Measurements from ENCODE around the gene PTPRM. TPM values are rescaled to one million over a fixed set of nuclear protein-coding genes. Genes with fewer than 3 reads are reported as not detected.

PTPRM gene
- total RNA-seq, 1 donor, result 64.2 TPM

DNA sequence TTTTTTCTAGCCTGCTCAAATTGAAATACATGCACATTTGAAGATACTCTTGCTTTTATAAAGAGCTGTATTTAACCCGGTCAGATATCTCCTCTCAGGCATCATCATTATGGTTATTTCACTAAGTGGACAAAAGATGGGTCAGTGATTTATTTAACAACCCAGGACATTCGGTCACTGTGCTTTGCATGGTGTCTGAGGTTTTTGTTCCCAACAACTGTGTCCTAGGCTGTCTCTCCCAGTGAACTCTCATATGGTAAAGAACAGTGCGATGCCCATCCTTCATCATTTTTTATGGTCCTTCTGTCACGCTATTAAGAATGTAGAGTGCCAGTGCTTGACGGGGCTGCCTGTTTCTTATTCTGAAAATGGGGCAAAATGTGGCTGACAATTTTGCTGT, 372.4 kb downstream of the PTPRM start:
- DNase-seq (ENCODE audit: low read depth), result no peak
- TF ChIP-seq, protein P1, sequence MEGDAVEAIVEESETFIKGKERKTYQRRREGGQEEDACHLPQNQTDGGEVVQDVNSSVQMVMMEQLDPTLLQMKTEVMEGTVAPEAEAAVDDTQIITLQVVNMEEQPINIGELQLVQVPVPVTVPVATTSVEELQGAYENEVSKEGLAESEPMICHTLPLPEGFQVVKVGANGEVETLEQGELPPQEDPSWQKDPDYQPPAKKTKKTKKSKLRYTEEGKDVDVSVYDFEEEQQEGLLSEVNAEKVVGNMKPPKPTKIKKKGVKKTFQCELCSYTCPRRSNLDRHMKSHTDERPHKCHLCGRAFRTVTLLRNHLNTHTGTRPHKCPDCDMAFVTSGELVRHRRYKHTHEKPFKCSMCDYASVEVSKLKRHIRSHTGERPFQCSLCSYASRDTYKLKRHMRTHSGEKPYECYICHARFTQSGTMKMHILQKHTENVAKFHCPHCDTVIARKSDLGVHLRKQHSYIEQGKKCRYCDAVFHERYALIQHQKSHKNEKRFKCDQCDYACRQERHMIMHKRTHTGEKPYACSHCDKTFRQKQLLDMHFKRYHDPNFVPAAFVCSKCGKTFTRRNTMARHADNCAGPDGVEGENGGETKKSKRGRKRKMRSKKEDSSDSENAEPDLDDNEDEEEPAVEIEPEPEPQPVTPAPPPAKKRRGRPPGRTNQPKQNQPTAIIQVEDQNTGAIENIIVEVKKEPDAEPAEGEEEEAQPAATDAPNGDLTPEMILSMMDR (IDR thresholded peaks at IDR 0.05; ENCODE audit: insufficient read depth, low read length), result no peak
- H3K4me3 ChIP-seq (ENCODE audit: low read depth, low read length), result no peak overlapping the region

DNA sequence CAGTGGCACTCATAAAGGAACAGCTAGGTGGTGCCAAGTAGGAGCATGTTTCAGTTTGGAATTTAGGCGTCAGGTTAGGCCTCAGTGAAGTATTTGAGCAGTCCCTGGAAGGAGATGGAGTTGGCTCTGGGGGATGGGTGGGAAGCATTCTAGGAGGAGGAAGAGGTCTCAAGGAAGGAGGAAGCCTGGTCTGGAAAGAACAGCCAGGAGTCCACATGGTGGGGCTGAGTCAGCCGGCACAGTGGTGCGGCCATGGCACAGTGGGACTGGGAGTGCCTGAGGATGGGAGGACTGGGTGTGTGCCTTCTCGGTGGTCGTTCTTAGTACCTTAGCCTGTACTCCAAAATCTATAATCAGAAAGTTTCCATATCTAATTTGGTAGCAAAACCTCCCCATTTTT, 373.3 kb downstream of the PTPRM start:
- TF ChIP-seq, protein P1 (IDR thresholded peaks at IDR 0.05; ENCODE audit: insufficient read depth, low read length), result no peak
- no peak for DNase-seq (ENCODE audit: low read depth)
- no peak overlapping the region for H3K4me3 ChIP-seq (ENCODE audit: low read depth, low read length)

DNA sequence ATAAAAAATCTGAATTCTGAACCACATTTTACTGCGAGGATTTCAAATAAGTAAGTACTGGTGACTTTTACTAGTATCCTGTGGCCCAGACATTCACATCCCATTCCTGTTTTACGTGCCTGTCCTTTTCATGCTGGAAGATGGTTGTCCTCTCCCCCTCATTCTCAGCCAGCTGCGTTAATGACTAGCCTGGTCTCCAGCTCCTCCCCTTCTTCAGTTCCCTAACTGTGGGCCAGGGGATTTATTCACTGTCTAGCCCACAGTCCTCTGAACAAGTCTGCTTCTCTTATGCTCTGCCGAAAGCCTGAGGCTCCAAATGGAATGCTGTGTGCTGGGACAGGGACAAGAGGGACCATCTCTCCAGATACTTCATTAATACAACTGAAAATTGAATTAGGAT, 373.9 kb downstream of the PTPRM start:
- TF ChIP-seq, protein P1 (IDR thresholded peaks at IDR 0.05; ENCODE audit: insufficient read depth, low read length), result no peak

GRCh38 chr18:7941533-7941932, 374.4 kb downstream of the PTPRM start:
- TF ChIP-seq, protein P1 (IDR thresholded peaks at IDR 0.05; ENCODE audit: insufficient read depth, low read length), result no peak
- no peak for DNase-seq (ENCODE audit: low read depth)
- no peak overlapping the region for H3K4me3 ChIP-seq (ENCODE audit: low read depth, low read length)

More for the DNA sequence above, 373.9 kb downstream of the PTPRM start:
- H3K4me3 ChIP-seq (ENCODE audit: low read depth, low read length), result no peak overlapping the region
- DNase-seq (ENCODE audit: low read depth), result no peak

DNA sequence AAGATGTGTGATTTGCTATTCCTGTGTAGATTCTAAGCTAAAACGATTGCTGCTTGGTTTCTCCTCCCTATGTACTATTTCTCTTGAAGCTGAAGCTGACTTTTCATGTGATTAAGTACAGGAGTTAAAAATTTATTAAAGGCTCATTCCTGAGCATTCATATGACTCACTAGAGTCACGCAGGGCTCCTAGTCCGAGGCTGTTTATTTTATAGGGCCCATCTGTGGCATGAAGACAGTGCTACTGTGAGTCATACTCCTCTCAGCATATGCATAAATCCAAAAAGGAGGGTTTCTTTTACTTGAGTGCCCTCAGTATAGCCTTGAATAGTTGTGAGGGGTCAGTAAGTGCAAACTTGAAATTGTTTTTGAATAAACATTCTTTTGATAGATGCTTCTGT, 378.8 kb downstream of the PTPRM start:
- TF ChIP-seq, protein P1 (IDR thresholded peaks at IDR 0.05; ENCODE audit: insufficient read depth, low read length), result no peak
- peak; percentile 87 for DNase-seq (ENCODE audit: low read depth)
- no peak overlapping the region for H3K4me3 ChIP-seq (ENCODE audit: low read depth, low read length)

GRCh38 chr18:7946734-7947377, 379.7 kb downstream of the PTPRM start:
- TF ChIP-seq, protein P1 (IDR thresholded peaks at IDR 0.05; ENCODE audit: insufficient read depth, low read length), result peak; percentile 5
- peak overlapping the region; percentile 65 for H3K4me3 ChIP-seq (ENCODE audit: low read depth, low read length)
- DNase-seq (ENCODE audit: low read depth), result peak; percentile 90

Data from fibroblast of the aortic adventitia (primary cell).